ENCODE data around the gene CARMIL3.

Gene CARMIL3

DNA sequence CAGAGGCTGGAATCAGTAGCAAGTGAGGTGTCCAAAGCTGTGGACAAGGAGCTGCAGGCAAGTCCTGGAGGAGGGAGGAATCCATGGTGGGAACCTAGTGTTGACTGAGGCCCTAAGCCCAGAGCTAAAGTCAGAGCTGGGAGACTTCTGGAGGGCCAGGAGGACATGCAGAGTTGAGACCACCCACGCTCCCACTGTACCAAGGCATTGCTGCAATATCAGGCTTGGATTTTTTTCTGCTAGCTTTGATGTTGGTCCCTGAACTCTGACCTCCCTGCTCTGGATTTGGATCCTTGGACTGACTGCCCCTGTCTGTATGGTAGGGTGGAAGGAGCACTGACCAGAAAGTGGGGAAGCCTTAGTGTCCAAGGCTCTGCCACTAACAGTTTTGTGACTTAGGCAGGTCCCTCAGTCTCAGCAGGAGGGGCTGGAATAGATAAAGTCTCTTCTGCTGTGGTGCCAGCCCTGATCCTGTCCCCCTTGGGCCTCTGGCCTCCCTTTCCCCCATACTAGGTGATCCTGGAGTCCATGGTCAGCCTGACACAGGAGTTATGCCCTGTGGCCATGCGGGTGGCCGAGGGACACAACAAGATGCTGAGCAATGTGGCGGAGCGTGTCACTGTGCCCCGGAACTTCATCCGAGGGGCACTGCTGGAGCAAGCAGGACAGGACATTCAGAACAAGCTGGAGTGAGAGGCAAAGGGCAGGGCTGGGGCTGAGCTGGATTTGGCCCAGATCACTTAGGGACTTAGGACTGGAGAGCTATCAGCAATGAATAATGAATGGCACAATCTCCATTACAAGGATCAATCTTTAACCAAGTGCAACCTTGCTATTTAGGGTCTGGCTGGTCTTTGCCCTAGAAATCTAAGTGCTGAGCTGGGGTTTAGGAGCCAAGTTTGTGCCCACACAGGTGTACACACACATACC is 9.4 kb downstream of the CARMIL3 start:
- DNase-seq (ENCODE audit: low read depth): no peak

DNA sequence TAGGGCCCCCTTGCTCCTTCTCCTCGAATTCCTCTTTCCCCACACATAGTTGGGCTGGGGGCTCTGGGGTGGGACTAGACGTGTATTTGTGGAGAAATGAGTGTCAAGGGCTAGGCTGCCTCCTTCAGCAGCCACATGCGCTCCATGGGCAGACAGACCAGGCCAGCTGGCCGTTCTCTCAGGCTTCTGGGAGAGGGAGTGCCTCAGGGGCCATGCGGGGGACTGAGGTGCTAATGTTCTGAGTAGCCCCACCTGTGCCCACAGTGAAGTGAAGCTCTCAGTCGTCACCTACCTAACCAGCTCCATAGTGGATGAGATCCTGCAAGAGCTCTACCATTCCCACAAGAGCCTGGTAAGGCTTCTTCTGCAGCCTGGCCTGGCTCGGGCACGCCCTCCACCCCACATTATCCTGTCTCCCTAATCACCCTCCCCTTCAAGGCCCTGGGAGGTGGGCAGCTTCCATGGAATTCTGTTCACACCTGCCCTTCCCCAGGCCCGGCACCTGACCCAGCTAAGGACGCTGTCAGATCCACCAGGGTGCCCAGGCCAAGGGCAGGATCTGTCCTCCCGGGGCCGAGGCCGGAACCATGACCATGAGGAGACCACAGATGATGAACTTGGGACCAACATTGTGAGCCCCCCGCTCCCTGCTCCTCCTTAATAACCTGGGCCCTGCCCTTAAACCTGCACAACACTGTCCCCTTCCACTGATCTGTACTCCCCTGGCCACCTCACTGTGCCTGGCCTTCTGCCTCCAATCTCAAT is 10.6 kb downstream of the CARMIL3 start:
- DNase-seq (ENCODE audit: low read depth): no peak

DNA sequence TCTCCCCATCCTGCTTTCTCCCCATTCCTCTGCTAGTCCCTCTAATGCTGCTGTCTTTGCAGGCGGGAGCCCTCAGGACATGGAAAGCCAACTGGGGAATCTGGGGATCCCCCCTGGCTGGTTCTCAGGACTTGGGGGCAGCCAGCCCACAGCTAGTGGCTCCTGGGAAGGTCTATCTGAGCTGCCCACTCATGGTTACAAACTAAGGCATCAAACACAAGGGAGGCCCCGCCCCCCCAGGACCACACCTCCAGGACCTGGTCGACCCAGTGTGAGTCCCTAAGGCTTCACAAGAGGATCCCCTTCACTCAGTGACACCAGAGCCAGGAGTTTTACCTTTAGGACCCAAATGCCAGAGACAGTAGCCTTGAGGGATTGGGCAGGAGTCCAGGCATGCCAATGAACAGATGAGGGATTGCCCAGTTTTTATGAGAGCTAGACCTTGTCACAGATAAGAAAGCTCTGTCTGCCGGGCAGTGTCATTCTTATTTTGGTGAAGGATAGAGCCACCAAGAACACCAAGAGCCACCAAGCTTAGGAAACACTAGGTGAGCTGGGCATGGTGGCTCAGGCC is 11.5 kb downstream of the CARMIL3 start:
- DNase-seq (ENCODE audit: low read depth): no peak

DNA sequence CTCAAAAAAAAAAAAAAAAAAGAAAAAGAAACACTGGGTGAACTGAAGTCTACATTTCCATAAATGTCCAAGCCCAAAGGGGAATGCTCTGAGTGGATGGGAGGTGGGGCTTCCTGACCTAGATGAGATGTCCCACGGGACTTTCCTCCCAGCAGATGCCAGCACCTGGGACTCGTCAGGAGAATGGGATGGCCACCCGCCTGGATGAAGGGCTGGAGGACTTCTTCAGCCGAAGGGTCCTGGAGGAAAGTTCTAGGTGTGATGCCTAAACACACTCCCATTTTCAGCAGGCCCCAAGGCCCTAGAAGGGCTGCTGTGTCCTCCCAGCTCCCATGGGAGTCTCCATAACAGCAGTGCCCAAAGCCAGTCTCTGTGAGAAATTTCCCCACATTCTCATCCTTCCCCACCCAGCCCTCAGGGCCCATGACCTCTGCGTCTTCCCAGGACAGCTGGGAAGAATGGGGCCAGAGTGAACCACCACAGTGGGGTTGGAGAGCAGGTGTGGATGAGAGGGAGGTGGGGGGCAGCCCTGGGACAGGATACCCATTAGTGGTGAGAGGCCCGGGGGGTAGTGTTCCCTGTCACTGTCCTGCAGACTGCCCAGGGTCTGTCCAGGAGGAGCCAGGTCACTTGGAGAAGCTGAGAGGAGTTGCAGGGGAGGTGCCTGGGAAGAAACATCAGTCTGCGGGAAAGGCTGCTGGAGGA is 12.4 kb downstream of the CARMIL3 start:
- DNase-seq (ENCODE audit: low read depth): no peak

DNA sequence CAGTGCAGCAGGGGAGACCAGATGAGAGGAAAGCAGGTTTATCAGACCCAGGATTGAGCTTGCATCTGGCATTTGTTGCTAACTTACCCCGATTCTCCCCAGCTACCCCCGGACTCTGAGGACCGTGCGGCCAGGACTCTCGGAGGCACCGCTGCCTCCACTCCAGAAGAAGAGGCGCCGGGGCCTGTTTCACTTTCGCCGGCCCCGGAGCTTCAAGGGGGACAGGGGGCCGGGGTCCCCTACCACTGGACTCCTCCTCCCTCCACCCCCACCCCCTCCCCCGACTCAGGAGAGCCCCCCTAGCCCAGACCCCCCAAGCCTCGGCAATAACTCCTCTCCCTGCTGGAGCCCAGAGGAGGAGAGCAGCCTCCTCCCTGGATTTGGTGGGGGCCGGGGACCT is 13.0 kb downstream of the CARMIL3 start:
- DNase-seq (ENCODE audit: low read depth): no peak

DNA sequence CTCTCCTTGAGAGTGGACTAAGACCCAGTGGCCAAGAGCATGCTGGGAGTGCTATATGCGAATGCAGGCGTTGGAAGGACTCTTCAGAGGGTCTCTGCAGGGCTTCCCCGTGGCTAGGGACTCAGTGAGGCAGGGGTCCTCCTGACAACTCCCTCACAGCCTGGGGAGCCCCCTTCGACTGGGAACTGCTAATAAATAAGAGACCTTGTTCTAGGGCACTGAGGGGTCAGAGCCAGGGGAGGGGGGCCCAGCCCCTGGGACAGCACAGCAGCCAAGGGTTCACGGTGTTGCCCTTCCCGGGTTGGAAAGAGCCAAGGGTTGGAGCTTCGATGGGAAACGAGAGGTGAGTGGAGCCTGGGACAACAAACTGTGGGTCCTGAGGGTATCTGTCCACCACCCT is 13.6 kb downstream of the CARMIL3 start:
- DNase-seq (ENCODE audit: low read depth): no peak

DNA sequence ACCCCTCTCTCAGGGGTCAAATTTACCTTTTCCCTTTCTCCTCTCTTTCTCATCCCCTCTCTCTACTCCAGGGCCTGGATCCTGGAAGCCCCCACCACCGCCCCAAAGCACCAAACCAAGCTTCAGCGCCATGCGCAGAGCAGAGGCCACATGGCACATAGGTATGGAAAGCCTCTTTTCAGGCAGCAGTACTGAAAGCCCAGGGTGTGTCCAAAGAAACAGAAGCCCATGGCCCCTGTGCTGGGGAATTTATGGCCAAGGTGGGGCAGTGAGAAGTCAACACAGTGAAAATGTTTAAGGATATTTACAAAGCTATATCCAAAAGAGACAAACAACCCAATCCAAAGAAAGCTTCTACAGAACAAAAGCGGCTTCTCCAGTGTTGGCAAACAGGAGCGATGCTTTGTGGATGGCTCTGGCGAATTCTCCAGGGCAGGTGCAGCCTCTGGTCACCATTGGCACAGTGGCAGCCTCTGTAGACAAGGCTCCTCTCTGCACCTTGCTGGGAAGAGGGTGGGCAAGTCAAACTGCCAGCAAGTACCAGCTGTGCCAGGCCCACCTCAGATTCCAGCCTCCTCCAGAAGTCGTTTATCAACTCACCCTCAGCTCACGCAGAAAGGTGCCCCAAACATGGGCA is 14.8 kb downstream of the CARMIL3 start:
- DNase-seq (ENCODE audit: low read depth): no peak

DNA sequence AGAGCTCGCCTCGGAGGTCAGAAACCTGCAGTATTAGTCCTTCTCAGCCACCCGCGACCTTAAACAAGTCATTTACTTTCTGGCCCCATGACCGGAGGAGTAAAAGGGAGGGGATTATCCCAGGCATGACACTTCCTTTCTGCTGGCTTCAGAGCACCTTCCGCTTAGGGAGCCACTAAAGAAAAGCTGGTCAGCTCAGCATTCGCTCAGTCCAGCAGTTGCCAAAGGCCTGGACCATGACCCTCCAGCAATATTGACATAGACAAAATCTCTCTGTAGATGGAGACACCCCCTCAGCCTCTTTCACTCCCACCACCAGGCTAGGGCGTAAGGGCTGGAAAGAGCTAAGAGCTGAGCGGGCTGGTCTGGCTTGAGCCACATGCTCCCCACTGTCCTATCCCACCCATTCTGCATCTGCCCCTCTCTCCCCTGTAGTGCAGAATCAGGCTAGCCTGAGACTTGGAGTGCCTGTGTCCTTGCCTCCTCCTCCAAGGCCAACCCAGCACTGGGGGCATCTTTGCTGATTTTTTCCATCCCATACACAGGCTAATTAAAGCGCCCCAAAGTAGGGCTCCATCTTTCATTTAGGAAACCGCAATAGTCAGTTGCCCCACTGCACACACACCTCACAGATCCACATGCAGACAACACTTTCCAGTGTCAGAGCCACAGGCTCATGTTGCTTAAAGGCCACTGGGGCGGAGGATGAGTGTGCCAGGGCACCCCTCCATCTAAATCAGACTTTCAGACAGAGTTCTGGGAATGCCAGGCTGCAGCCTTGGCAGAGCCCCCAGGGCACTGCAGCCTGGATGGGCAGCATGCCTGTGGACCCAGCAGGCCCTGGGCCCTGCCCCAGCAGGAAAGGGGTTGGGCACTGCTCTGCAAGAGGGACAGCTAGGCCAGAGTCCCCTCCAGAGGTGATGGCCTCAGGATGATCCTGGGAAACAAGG is 15.6 kb downstream of the CARMIL3 start:
- DNase-seq (ENCODE audit: low read depth): no peak

DNA sequence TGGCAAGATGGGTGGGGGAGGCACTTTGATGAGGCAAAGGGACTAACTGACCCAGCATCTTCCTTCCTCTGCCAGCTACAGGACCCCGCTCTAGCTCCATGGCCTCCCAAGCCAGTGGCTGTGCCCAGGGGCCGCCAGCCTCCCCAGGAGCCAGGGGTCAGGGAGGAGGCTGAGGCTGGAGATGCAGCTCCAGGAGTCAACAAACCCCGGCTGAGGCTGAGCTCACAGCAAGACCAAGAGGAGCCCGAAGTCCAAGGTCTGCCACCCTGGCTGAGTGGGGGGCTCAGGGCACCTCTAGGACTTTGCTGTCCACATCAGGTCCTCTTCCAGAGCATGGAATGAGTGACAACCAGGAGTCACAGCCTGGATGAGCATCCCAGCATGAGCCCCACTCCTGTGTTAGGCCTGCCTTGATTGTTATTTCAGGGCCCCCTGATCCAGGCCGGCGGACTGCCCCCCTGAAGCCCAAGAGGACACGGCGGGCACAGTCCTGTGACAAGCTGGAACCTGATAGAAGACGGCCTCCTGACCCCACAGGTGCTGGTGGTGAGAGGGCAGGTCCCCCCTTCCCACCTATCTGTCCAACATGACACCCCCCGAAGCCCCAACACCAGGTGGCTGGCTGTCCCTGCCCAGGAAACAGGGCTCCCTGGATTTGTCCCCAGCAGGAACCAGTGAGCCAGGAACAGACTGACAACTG is 17.1 kb downstream of the CARMIL3 start:
- no peak for DNase-seq (ENCODE audit: low read depth)

DNA sequence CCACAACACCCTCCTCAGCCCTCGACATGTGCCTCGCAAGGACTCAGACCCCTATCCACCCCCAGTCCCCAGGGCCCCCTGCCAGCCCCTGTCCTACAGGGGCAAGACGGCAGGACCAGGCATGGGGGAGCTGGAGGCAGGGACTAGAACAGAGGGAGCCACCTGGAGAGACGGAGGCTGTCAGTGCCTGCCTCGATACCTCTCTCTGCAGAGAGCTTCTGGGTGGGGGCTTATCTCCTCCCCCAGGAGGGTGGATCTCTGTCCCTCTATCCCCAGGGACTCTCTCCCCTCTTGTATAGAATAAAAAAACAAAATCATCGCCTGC is 17.6 kb downstream of the CARMIL3 start:
- no peak for DNase-seq (ENCODE audit: low read depth)

DNA sequence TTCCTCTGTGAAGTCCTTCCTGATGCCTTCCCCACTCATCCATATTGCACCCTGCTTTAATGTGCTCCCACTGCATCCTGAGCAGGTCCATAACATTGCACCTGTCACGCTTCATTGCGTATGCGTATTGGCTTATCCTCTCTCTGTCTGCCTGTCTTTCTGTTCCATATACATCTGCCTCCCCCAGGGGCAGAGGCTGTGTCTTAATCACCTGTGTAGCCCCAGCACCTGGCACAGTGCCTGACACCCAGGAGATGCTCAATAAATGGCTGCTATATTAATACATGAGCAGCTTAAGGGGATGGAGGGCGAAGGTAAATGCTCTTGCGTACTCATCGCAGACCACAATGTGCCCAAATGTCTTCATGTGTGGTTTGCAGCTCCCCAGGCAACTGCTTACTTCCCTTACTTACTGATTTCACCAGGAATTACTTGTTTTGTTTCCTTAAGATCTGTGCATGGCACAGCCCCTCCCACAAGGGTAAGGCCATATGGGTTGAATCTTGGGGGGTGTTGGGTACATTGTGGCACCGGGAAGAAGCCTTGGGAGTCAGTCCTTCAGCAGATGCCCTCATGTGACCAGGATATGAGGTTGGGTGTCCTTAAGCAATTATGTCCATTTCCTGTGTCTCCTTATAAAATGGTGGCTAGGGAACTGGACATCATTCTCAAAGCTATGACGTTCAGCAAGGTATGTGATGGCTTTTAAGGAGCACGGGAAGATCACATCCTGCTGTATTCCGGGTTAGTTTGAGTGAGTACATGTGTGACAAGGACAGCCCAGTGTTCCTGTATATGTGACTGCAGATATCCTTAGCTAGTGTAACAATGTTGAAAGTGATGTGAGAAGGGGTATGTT is 18.7 kb downstream of the CARMIL3 start:
- no peak for DNase-seq (ENCODE audit: low read depth)

DNA sequence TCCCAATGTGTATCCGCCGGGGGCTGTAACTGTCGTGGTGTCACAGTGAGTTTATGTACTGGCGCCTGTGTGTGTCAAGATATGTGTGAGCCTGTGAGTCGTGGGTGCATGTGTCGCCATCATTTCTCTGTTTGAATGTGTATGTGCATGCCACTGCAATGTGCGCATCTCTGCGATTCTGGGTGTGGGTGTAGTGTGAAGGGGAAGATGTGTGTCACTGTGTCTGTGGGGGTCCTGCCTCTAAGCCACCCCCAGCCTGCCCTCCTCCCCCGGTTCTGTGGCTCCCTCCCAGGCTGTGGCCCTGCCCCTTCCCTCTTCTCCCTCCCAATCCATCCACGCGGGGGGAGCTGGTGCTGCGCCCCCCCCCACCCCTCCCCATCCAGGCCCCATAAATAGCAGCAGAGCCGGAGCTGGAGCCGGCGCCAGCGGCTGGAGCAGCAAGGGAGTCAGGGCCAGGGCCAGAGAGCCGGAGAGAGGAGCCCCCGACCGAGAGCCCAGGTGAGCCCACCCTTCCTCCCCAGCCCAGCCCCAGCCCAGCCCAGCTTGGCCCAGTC is 19.4 kb downstream of the CARMIL3 start, which contains the start of gene CPNE6:
Gene CPNE6, plus strand, starts transcription at position 419 of the 554 bp plus-strand sequence. CDS start 1,375 bp downstream, outside the sequence.
- DNase-seq (ENCODE audit: low read depth): no peak

DNA sequence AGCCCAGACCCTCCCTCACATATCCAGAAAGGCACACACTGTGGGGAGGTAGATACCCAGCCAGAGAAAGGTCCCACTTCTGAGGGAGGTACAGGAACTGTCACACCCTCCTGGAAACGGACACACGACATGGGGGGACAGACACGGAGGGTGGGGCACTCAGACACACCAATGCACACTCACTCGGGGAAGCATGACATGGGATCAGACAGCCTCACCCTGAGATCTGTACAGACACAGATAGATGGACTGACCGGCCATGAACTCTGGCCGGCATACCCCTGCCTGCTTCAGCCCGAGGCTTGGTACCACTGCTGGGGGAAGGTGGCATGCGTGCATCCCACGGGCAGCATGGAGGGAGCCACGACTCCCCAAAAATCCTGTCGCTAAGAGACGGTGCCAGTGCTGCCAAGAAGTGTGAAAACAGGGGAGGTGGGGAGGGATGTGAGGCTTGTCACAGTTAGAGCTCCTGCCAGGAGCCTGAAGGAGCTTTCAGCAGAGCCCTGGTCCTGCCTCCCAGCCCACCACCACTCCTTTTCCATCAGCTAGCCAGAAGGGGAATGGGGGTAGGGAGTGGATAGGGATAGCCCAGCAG is 20.1 kb downstream of the CARMIL3 start:
- DNase-seq (ENCODE audit: low read depth): no peak

DNA sequence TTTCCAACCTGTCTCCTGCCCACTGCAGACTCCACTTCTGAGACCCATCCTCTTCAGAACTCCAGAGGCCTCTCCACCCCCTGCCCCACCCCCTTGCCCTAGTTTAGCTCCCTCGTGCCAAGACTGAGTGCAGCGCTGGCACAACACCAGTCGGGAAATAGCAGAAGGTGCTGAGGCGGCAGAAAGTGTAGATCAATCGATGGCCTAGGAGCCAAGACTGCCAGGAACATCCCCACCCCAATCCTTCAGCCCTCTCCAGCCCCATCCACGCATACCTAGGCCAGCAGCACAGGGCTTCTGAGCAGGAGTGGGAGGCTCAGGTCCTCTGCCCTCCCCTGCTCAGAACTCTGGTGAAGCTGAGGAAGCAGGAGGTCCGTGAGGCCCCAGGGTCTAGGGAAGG is 20.6 kb downstream of the CARMIL3 start:
- no peak for DNase-seq (ENCODE audit: low read depth)

DNA sequence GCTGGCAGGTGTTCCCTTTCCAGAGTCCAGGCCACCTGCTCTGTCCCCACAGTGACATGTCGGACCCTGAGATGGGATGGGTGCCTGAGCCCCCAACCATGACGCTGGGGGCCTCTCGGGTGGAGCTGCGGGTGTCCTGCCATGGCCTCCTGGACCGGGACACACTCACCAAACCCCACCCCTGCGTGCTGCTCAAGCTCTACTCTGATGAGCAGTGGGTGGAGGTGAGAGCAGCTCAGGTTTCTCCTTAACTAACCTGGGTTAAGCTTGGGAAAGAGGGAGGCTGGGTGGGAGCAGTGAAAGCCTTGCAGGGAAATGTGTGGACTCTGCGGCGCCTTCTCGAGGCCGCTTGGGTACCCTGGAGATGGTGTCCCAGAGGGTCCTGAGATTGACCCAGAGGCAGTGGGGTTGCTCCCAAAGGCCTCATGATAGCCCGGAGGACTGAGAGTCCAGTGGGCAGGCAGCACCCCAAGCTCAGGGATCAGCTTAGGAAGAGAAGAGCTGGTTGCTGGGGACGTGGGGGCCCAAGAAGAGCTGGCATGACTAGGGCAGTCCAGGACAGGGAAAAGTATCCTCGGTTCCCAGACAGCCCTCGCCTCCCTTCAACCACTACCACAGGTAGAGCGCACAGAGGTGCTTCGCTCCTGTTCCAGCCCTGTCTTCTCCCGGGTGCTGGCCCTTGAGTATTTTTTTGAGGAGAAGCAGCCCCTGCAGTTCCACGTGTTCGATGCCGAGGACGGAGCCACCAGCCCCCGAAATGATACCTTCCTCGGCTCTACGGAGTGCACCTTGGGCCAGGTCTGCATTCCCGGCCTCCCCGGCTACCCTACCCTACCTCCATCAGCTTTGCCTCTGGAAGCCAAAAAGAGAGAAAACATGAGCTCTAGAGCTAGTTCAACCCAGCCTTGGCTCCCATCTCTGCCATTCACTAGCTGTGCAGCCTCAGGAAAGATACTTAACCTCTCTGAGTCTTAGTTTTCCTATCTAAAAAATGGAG is 21.4 kb downstream of the CARMIL3 start:
- no peak for DNase-seq (ENCODE audit: low read depth)

DNA sequence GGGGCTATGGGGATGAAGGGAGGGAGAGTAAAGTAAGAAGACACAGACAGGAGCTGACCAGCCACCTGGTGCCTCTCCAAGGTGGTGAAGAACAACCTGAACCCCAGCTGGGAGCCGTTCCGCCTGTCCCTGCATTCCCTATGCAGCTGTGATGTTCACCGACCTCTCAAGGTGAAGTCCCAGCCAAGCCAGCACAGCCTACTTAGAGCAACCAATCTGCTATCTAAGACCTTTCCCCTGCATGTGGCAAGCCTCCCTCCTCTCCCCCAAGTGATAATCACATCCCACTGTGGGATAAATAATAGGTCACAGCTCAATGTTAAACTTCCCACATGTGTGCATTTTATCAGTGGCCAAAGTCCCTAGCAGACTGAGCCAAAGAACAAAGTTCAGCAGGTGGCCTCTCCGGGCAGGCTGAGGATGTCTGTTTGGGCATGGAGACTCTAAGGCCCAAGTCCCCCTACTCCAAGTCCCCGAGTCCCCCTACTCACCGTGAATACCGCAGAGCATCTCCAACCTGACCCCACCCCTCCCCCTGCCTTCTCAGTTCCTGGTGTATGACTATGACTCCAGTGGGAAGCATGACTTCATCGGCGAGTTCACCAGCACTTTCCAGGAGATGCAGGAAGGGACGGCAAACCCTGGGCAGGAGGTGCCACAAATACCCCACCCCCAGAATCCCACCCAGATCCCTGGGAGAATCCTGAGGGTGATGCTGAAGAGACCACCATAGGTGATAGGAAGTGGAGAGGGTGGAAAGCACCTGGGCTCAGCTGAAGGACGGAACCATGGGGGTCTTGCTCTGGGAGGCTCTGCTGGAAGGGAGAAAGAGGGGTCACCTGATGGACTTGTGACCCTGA is 23.0 kb downstream of the CARMIL3 start:
- no peak for DNase-seq (ENCODE audit: low read depth)

All from fibroblast of gingiva (primary cell).